Type B pancreatic cell (in vitro differentiated cells): ENCODE measurements around the gene ZBTB7B. TPM values are rescaled to one million over a fixed set of nuclear protein-coding genes. Genes with fewer than 3 reads are reported as not detected.

Experiments used
- DNase-seq: peaks from one replicate; pipeline ENCODE4 v3.0.0; 2021; ENCODE audit warnings: mixed read lengths; ENCODE audit not compliant: unreplicated experiment; ENCODE audit errors: extremely low spot score
- H3K27ac Mint-ChIP-seq: 2 replicates; pipeline ENCODE4 v1.8.0; 2021; ENCODE audit warnings: mild to moderate bottlenecking, mixed read lengths
- H3K27me3 Mint-ChIP-seq: 2 replicates; pipeline ENCODE4 v1.8.0; 2021; ENCODE audit warnings: mixed read lengths
- H3K36me3 Mint-ChIP-seq: 2 replicates; pipeline ENCODE4 v1.8.0; 2021; ENCODE audit warnings: mixed read lengths
- H3K4me1 Mint-ChIP-seq: one replicate; pipeline ENCODE4 v1.8.0; 2021; ENCODE audit warnings: mixed read lengths; ENCODE audit not compliant: unreplicated experiment
- H3K4me3 Mint-ChIP-seq: 2 replicates; pipeline ENCODE4 v1.8.0; 2021; ENCODE audit warnings: mild to moderate bottlenecking, mixed read lengths
- H3K9me3 Mint-ChIP-seq: 2 replicates; pipeline ENCODE4 v1.8.0; 2021; ENCODE audit warnings: mixed read lengths
- CTCF ChIP-seq: fragments of 200-600 bp; sonication (generic); conservative IDR thresholded peaks from 2 replicates; pipeline ENCODE4 v1.5.0; 2021; ENCODE audit warnings: antibody characterized with exemption, mild to moderate bottlenecking
- total RNA-seq: library from RNA; stranded (reverse); gene quantifications from 2 replicates; pipeline ENCODE4 v1.2.1, GENCODE V29; 2021; ENCODE audit warnings: low replicate concordance

The ZBTB7B gene
- total RNA-seq, 1 donor from 2014 or later, result 38.1 TPM

- Mint-ChIP-seq H3K4me3 (peak within 1 kb of the TSS; percentile 93), H3K36me3 (no peaks in the 10 kb centered on the region), H3K4me1 (peaks cover 23% of the 10 kb centered on the region), H3K9me3 (no peaks in the 10 kb centered on the region), H3K27me3 (no peaks in the 10 kb centered on the region), H3K27ac (peak within 1 kb of the TSS; percentile 91)
- DNase-seq, result peak; percentile 90
- peak; percentile 98 for TF ChIP-seq CTCF
Observed at GRCh38 chr1:155050560-155051341, 48.1 kb downstream of the ZBTB7B start, which contains the start of gene ADAM15. Gene ADAM15, plus strand, starts transcription at chr1:155051316. Its CDS starts 71 bp downstream, at chr1:155051387.

GRCh38 chr1:155051342-155051776 lies 48.8 kb downstream of the ZBTB7B start:
- Mint-ChIP-seq H3K4me1 (peaks cover 23% of the 10 kb centered on the region), H3K36me3 (no peaks in the 10 kb centered on the region), H3K27ac (no peak overlapping the region), H3K27me3 (no peaks in the 10 kb centered on the region), H3K4me3 (peak overlapping the region; percentile 82), H3K9me3 (no peaks in the 10 kb centered on the region)
- no peak for TF ChIP-seq CTCF
- no peak for DNase-seq

DNA sequence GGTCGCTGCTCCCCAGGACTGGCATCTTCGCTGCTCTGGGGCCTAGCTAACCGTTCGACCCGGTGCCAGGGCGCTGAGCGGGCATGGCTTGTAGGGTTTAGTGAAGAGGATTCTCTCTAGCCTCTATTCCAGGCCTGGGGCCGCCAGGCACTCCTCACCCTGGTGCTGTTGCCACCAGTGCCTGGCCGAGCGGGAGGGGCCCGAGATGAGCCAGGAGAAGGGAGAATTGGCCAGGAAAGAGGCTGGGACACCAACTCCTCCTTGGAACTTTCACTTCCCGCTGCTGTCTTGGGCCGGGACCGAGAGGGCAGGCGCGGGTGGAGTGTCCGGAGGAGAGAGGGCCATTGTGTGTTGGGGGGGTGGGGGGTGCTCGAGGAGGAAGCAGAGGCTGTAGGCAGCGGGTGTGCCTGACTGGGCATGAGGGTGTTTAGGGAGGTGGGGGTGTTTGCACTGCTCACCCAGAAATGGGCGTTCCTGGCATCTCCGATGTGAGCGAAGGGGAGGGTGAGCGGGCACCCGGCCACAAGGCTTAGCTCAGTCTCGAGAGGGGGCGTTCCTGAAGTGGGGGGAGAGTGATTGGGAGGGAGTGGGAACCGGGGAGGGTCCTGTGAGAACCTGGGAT lies 49.3 kb downstream of the ZBTB7B start:
- H3K27me3 Mint-ChIP-seq, result no peaks in the 10 kb centered on the region
- peaks cover 23% of the 10 kb centered on the region for H3K4me1 Mint-ChIP-seq
- DNase-seq, result no peak
- no peaks in the 10 kb centered on the region for H3K9me3 Mint-ChIP-seq
- TF ChIP-seq CTCF, result no peak
- peak overlapping the region; percentile 82 for H3K4me3 Mint-ChIP-seq
- H3K27ac Mint-ChIP-seq, result no peak overlapping the region
- no peaks in the 10 kb centered on the region for H3K36me3 Mint-ChIP-seq

DNA sequence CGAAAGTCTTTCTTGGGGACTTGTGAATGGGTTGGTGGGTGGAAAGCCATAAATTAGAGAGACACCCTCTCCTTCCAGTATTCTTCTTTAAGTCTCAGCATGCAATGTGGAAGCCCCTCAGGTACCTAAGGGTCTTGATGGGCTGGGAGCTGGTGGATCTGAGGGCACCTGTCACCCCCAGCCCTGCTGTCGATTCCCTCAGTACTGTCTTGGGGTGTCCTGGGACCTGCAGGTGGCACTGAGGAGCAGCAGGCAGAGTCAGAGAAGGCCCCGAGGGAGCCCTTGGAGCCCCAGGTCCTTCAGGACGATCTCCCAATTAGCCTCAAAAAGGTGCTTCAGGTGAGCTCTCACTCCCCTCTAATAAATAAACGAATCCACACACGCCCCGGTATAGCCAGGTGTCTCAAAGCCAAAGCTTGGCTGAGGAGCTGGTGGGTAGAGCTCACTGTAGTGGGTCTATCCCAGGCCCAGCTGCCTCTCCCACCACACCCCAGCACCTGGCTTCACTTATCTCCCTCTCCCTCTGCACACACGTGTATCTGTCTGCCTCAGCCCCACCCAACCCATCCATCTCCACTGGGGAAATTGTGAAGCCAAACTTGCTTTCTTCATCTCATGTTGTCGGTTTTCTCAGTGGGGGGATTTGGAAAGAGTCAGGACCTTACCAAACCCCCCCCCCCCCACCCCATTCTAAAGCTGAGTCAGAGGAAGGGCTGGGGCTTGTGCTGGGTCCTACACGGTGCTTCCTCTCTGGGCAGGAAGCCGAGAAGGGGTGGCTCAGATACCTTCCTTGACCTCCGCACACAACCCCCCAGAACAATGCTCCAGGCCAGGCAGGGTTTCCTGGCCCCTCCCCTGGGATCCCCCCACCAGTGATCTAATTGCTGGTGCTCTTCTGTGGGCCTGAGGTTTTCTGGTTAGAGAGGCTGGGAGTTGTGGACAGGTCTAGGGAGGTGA lies 50.1 kb downstream of the ZBTB7B start:
- no peaks in the 10 kb centered on the region for H3K27me3 Mint-ChIP-seq
- DNase-seq, result no peak
- H3K27ac Mint-ChIP-seq, result peak overlapping the region; percentile 21
- TF ChIP-seq CTCF, result no peak
- H3K9me3 Mint-ChIP-seq, result no peaks in the 10 kb centered on the region
- no peaks in the 10 kb centered on the region for H3K36me3 Mint-ChIP-seq
- peaks cover 23% of the 10 kb centered on the region for H3K4me1 Mint-ChIP-seq
- peak overlapping the region; percentile 82 for H3K4me3 Mint-ChIP-seq

DNA sequence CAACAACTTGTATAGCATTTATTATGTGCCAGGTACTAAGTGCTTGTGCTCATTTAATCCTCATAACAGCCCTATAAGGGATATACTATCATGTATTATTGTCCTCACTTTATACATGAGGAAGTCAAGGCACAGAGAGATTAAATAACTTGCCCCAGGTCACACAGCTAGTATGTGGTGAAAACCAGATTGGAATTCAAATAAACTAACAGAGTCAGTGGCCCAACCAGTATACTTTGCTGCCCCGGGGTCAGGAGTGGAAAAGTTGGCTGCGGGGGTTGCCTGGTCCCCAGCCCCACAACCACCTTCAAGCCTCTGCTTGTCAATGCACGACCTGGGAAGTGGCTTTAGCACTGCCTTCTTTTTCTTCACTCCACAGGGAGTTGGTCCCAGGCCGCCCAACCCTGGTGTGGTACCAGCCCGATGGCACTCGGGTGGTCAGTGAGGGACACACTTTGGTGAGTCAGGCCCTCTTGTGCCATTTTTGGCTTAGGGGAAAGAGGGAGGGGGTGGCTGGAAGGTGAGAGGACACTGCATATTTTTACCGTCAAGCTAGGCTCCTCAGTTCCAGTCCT lies 51.0 kb downstream of the ZBTB7B start:
- H3K4me3 Mint-ChIP-seq, result peak overlapping the region; percentile 52
- H3K4me1 Mint-ChIP-seq, result peaks cover 21% of the 10 kb centered on the region
- no peaks in the 10 kb centered on the region for H3K27me3 Mint-ChIP-seq
- TF ChIP-seq CTCF, result no peak
- H3K27ac Mint-ChIP-seq, result no peak overlapping the region
- no peak for DNase-seq
- no peaks in the 10 kb centered on the region for H3K9me3 Mint-ChIP-seq
- no peaks in the 10 kb centered on the region for H3K36me3 Mint-ChIP-seq
